OCI-M2 (cell line): ENCODE data around the gene PDZD2.
"Not testable (repeated sequence)": the region's sequence is repeated elsewhere in the genome, so short reads cannot be mapped to it uniquely, and the experiment has no call there.

Experiments used
- DNase-seq: peaks from one replicate; lab custom pipeline; 2025; ENCODE audit not compliant: unreplicated experiment; lab: John Stamatoyannopoulos, UW

Gene PDZD2

GRCh38 chr5:32059761-32060530, 421.0 kb downstream of the PDZD2 start:
- no peak for DNase-seq

GRCh38 chr5:32061236-32061635, 422.3 kb downstream of the PDZD2 start:
- no peak for DNase-seq

GRCh38 chr5:32066448-32066847, 427.5 kb downstream of the PDZD2 start:
- no peak for DNase-seq

- DNase-seq: no peak
Measured at GRCh38 chr5:32067774-32068470, 429.0 kb downstream of the PDZD2 start.

GRCh38 chr5:32068561-32068960, 429.6 kb downstream of the PDZD2 start:
- DNase-seq: no peak

GRCh38 chr5:32069396-32069795, 430.5 kb downstream of the PDZD2 start:
- no peak for DNase-seq

- DNase-seq: no peak
Measured at GRCh38 chr5:32071351-32071944, 432.5 kb downstream of the PDZD2 start.

- DNase-seq: no peak
Measured at GRCh38 chr5:32072054-32072453, 433.1 kb downstream of the PDZD2 start.

- DNase-seq: no peak
Measured at GRCh38 chr5:32074401-32074800, 435.5 kb downstream of the PDZD2 start.

- DNase-seq: peak; percentile 28
Measured at GRCh38 chr5:32076699-32077695, 438.1 kb downstream of the PDZD2 start.

GRCh38 chr5:32078855-32079254, 439.9 kb downstream of the PDZD2 start:
- DNase-seq: not testable (repeated sequence)

GRCh38 chr5:32080565-32080964, 441.6 kb downstream of the PDZD2 start:
- not testable (repeated sequence) for DNase-seq

- DNase-seq: no peak
Measured at GRCh38 chr5:32082701-32083100, 443.8 kb downstream of the PDZD2 start.

- no peak for DNase-seq
Measured at GRCh38 chr5:32083981-32084430, 445.1 kb downstream of the PDZD2 start.

- DNase-seq: no peak
Measured at GRCh38 chr5:32087086-32088082, 448.5 kb downstream of the PDZD2 start.

GRCh38 chr5:32088214-32088613, 449.3 kb downstream of the PDZD2 start:
- DNase-seq: no peak

GRCh38 chr5:32089146-32090000, 450.4 kb downstream of the PDZD2 start:
- DNase-seq: no peak

GRCh38 chr5:32090026-32090754, 451.3 kb downstream of the PDZD2 start:
- no peak for DNase-seq
